Adrenal gland (tissue), 5 donors: ENCODE data around the gene PYGL.

Experiments used
- CTCF ChIP-seq, 6 experiments: fragments of 450-650 bp in 4 of 6; fragments of 200-600 bp in 2 of 6; sonication (generic) in 1 of 6; IDR thresholded peaks; 1 replicate in 5 of 6; 2 replicates in 1 of 6; pipeline versions ENCODE4 v1.5.1 to v1.8.0; 2016 to 2021; ENCODE audit warnings: antibody characterized with exemption in 6 of 6, mild to moderate bottlenecking in 2 of 6, moderate library complexity in 1 of 6
- POLR2A ChIP-seq, 2 donors: fragments of 450-650 bp; IDR thresholded peaks; one replicate each; pipeline ENCODE4 v1.6.1; 2017; ENCODE audit warnings: antibody characterized with exemption in 2 of 2, mild to moderate bottlenecking in 2 of 2, moderate library complexity in 1 of 2
- donor health status: DM: no; HTN: no; CAD: no.

- TF ChIP-seq POLR2A (IDR thresholded peaks at IDR 0.05), result no peak
- TF ChIP-seq CTCF (IDR thresholded peaks at IDR 0.05), result no peak
These were observed 12.1 kb downstream of the PYGL start for GRCh38 chr14:50932156-50932555.
